Neutrophil (primary cell): ENCODE results near the gene CPA4.

Experiments
- H3K27ac ChIP-seq: fragments of 200-600 bp; sonication (generic); 2 replicates; pipeline ENCODE4 v1.5.1; 2016; ENCODE audit warnings: mild to moderate bottlenecking, moderate library complexity
- H3K27me3 ChIP-seq: fragments of 200-600 bp; sonication (generic); 2 replicates; pipeline ENCODE4 v1.6.0; 2016; ENCODE audit warnings: mild to moderate bottlenecking
- H3K36me3 ChIP-seq: fragments of 200-600 bp; sonication (generic); 2 replicates; pipeline ENCODE4 v1.5.1; 2017
- H3K4me1 ChIP-seq, 2 experiments: fragments of 200-600 bp in 1 of 2; sonication (generic) in 1 of 2; 1 replicate in 1 of 2; 2 replicates in 1 of 2; pipeline versions ENCODE4 v1.5.1 to v1.6.1; 2013 to 2016; ENCODE audit warnings: low read depth in 1 of 2, low read length in 1 of 2, mild to moderate bottlenecking in 1 of 2, moderate library complexity in 1 of 2; ENCODE audit not compliant: control insufficient read depth in 1 of 2, insufficient read depth in 1 of 2
- H3K4me3 ChIP-seq, 2 experiments: fragments of 200-600 bp in 1 of 2; sonication (generic) in 1 of 2; 1 replicate in 1 of 2; 2 replicates in 1 of 2; pipeline ENCODE4 v1.5.1; 2013 to 2016; ENCODE audit warnings: low read depth in 1 of 2, low read length in 1 of 2, mild to moderate bottlenecking in 1 of 2, moderate library complexity in 1 of 2
- H3K9me3 ChIP-seq: fragments of 200-600 bp; sonication (generic); 2 replicates; pipeline ENCODE4 v1.5.1; 2016
- CTCF ChIP-seq: fragments of 200-600 bp; sonication (generic); IDR thresholded peaks from 2 replicates; pipeline ENCODE4 v1.5.1; 2016; ENCODE audit warnings: antibody characterized with exemption

CPA4 gene

GRCh38 chr7:130322615-130323014, 29.7 kb downstream of the CPA4 start:
- no peaks in the 10 kb centered on the region for H3K4me1 ChIP-seq
- H3K4me3 ChIP-seq = no peak overlapping the region
- no peak overlapping the region for H3K27ac ChIP-seq
- no peak for TF ChIP-seq CTCF
- no peaks in the 10 kb centered on the region for H3K9me3 ChIP-seq
- H3K36me3 ChIP-seq = no peaks in the 10 kb centered on the region
- H3K27me3 ChIP-seq = no peaks in the 10 kb centered on the region

- Histone ChIP-seq H3K9me3 (no peaks in the 10 kb centered on the region), H3K4me1 (no peaks in the 10 kb centered on the region), H3K27me3 (no peaks in the 10 kb centered on the region), H3K36me3 (no peaks in the 10 kb centered on the region), H3K4me3 (no peak overlapping the region), H3K27ac (no peak overlapping the region)
- no peak for TF ChIP-seq CTCF
These were observed 31.5 kb downstream of the CPA4 start for GRCh38 chr7:130324306-130324943.

- TF ChIP-seq CTCF = no peak
- H3K9me3 ChIP-seq = no peaks in the 10 kb centered on the region
- no peaks in the 10 kb centered on the region for H3K4me1 ChIP-seq
- H3K36me3 ChIP-seq = no peaks in the 10 kb centered on the region
- H3K27ac ChIP-seq = no peak overlapping the region
- H3K27me3 ChIP-seq = no peaks in the 10 kb centered on the region
- no peak overlapping the region for H3K4me3 ChIP-seq
These were observed 36.7 kb downstream of the CPA4 start for GRCh38 chr7:130329681-130330080.

GRCh38 chr7:130332259-130333053, 39.5 kb downstream of the CPA4 start:
- no peak for TF ChIP-seq CTCF
- no peaks in the 10 kb centered on the region for H3K36me3 ChIP-seq
- H3K4me1 ChIP-seq = no peaks in the 10 kb centered on the region
- H3K9me3 ChIP-seq = no peaks in the 10 kb centered on the region
- no peak overlapping the region for H3K4me3 ChIP-seq
- no peak overlapping the region for H3K27ac ChIP-seq
- H3K27me3 ChIP-seq = no peaks in the 10 kb centered on the region

GRCh38 chr7:130333832-130334231, 40.9 kb downstream of the CPA4 start:
- no peaks in the 10 kb centered on the region for H3K27me3 ChIP-seq
- no peak overlapping the region for H3K4me3 ChIP-seq
- H3K36me3 ChIP-seq = no peaks in the 10 kb centered on the region
- TF ChIP-seq CTCF = no peak
- no peak overlapping the region for H3K27ac ChIP-seq
- H3K9me3 ChIP-seq = no peaks in the 10 kb centered on the region
- H3K4me1 ChIP-seq = no peaks in the 10 kb centered on the region
